OCI-LY3 (cell line): Measurements from ENCODE around the gene AP4M1.

Experiments
- CTCF ChIP-seq: fragments of 200-600, 300-600 bp; sonication (generic); IDR thresholded peaks from 2 replicates; pipeline ENCODE4 v1.5.1; 2014; ENCODE audit warnings: antibody characterized with exemption, low read length, low read depth
- EZH2phosphoT487 ChIP-seq: fragments of 200-600 bp; shearing (Covaris generic); IDR thresholded peaks from 2 replicates; pipeline ENCODE4 v1.6.1; 2018; ENCODE audit warnings: antibody characterized with exemption, mixed run types, low read depth

GRCh38 chr7:100090527-100091410 is 10.7 kb upstream of the AP4M1 start:
- TF ChIP-seq CTCF: no peak
- TF ChIP-seq EZH2phosphoT487: no peak
